Activated CD4-positive, alpha-beta T cell treated with anti-CD3 and anti-CD28 coated beads, Interleukin-10, Interleukin-2, amounts not matched to agents 100 ng/mL and 50 ng/mL, durations not matched to agents 16 hours and 8 hours (primary cell): ENCODE results near the gene SGO1.
"Not testable (repeated sequence)": the region's sequence is repeated elsewhere in the genome, so short reads cannot be mapped to it uniquely, and the experiment has no call there.

Source experiments
- DNase-seq: peaks from one replicate; pipeline ENCODE4 v3.0.0-alpha.2; 2020

SGO1 gene

GRCh38 chr3:20185679-20186599 is at the start of gene SGO1:
Gene SGO1, minus strand, starts transcription at chr3:20186206. Its CDS starts 2,179 bp downstream, at chr3:20184027.
- peak; percentile 100 for DNase-seq

GRCh38 chr3:20235796-20236195 is 49.8 kb upstream of the SGO1 start:
- DNase-seq = peak; percentile 50

GRCh38 chr3:20232906-20233780 is 47.1 kb upstream of the SGO1 start:
- no peak for DNase-seq

- DNase-seq = no peak
Observed at GRCh38 chr3:20230954-20231353, 44.9 kb upstream of the SGO1 start.

GRCh38 chr3:20225769-20226168 is 39.8 kb upstream of the SGO1 start:
- no peak for DNase-seq

- no peak for DNase-seq
Observed at GRCh38 chr3:20222274-20222673, 36.3 kb upstream of the SGO1 start.

- no peak for DNase-seq
Observed at GRCh38 chr3:20218215-20218614, 32.2 kb upstream of the SGO1 start.

GRCh38 chr3:20215636-20216035 is 29.6 kb upstream of the SGO1 start:
- DNase-seq = no peak

- not testable (repeated sequence) for DNase-seq
Observed at GRCh38 chr3:20213491-20213890, 27.5 kb upstream of the SGO1 start.

- not testable (repeated sequence) for DNase-seq
Observed at GRCh38 chr3:20207945-20208344, 21.9 kb upstream of the SGO1 start.

- not testable (repeated sequence) for DNase-seq
Observed at GRCh38 chr3:20205898-20206297, 19.9 kb upstream of the SGO1 start.

- no peak for DNase-seq
Observed at GRCh38 chr3:20201143-20201542, 15.1 kb upstream of the SGO1 start.

GRCh38 chr3:20197775-20198174 is 11.8 kb upstream of the SGO1 start:
- no peak for DNase-seq

GRCh38 chr3:20194793-20195460 is 8.9 kb upstream of the SGO1 start:
- DNase-seq = no peak

GRCh38 chr3:20190991-20191390 is 5.0 kb upstream of the SGO1 start:
- no peak for DNase-seq

- DNase-seq = no peak
Observed at GRCh38 chr3:20186600-20187004, 596 bp upstream of the SGO1 start.

GRCh38 chr3:20185331-20185678 is 701 bp downstream of the SGO1 start:
- peak; percentile 27 for DNase-seq

GRCh38 chr3:20182206-20182605 is 3.8 kb downstream of the SGO1 start:
- DNase-seq = no peak

- no peak for DNase-seq
Observed at GRCh38 chr3:20181276-20181675, 4.7 kb downstream of the SGO1 start.

GRCh38 chr3:20173844-20174410 is 12.1 kb downstream of the SGO1 start:
- DNase-seq = no peak

- no peak for DNase-seq
Observed at GRCh38 chr3:20161714-20162113, 24.3 kb downstream of the SGO1 start.

GRCh38 chr3:20160230-20160629 is 25.8 kb downstream of the SGO1 start:
- no peak for DNase-seq

GRCh38 chr3:20154928-20155327 is 31.1 kb downstream of the SGO1 start:
- no peak for DNase-seq
